HG03097 (cell line): ENCODE measurements around the gene SERPINH1.

Source experiments
- ATAC-seq: cut with Tn5 transposase; IDR thresholded peaks from one replicate; pipeline ENCODE4 v1.9.1; 2021; ENCODE audit not compliant: unreplicated experiment, low FRiP score

The SERPINH1 gene

DNA sequence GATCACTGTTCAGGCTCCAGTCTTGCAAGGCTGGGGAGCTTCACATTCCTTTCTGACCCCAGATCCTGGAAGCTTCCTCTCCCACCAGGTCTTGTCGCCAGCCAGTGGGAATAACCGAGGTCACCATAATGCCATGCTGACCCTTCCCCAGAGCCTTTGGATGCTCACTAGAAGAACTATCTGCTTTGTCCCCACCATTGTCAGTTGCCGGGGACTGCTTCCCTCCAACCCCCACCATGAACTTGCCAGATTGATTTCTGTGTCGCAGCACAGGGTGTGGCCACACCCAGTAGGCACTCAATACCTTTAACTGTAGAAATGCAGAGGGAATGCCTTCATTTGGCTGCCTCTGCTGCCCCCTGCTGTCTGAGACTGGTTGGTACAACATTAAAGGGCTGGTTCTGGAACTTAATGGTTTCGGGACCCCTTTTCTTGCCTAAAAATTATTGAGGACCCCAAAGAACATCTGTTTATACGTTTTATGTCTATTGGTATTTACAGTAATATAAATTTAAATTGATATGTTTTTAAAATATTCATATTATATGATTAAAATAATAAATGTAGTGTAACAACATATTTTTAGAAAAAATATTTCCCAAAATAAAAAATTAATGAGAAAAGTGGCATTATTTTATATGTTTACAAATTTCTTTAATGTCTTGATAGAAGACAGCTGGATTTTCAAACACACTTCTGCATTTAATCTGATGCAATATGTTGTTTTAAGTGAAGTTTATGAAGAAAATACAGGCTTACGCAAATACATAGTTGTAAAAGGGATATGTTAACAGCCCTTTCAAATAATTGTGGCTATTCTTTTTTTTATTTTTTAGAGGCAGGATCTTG lies 29.6 kb upstream of the SERPINH1 start:
- no peak for ATAC-seq

DNA sequence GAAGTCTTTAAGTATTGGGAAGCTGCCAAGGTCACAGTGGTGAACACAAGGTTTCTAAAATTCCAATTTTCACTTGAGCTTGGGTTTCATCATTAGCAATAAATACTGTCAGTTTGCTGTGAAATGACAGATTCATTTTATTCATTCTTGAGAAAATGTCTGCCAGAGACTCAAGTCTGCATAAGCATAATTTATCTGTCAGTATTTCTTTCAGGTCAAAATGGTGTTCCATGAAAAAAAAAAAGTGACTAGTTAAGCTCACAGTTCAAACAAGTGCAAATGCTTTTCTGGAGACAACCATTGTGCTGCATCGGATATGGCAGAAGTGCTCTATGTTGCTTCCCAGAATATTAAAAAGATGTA lies 28.2 kb upstream of the SERPINH1 start:
- ATAC-seq, result no peak

DNA sequence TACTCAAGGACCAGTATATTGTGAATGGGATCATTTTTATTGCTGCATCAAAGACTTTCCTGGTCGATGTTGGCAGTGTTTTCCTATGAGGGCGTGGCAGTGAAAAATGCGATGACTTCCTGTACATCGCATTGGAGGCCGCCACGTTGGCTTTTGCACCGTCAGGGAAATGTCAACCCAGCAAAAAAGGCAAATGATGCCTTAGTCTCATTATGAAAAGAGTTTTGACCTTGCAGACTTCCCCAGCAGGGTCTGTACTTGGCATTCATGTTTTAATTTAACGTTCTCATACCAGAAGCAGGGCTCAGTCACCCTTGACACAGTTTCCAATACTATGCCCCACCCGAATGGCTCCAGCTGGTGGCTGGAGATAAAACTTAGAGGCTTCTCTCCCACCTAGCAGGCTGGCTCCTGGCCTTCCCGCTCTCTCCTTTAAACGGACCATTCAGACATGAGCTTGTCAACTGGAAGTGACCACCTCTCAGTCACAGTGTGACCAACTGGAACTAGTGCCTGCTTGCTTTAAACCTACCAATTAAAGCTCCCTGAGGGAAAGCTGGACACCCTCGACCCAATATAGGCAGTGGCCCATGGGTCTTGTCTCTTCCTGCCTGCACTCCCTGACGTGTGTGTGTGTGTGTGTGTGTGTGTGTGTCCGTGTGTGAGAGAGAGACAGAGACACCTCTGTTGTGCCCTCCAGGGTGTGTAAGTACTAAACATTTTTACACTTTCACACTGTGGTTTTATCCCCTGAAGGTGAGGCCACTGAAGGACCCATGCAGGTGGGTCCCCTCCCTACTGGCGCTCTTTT lies 27.6 kb upstream of the SERPINH1 start:
- ATAC-seq, result no peak

DNA sequence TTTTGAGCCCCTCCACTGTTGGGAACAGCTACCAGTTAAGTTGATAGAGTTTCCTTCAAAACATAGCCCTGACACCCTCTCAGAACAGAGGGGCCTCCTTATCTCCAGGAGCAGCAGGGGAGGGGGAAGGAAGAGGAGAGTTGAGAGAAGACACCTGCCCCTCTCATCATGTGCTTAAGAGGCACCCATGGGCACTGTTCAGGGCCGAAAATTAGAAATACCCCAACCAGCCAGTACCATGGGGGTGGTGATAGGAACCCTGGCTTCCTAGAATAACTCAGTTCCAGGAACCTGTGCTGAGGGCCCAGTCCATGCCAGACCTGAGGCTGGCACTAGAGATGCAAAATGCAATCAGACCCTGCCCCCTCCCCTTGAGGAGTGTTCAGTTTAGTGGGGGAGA lies 27.0 kb upstream of the SERPINH1 start:
- no peak for ATAC-seq

DNA sequence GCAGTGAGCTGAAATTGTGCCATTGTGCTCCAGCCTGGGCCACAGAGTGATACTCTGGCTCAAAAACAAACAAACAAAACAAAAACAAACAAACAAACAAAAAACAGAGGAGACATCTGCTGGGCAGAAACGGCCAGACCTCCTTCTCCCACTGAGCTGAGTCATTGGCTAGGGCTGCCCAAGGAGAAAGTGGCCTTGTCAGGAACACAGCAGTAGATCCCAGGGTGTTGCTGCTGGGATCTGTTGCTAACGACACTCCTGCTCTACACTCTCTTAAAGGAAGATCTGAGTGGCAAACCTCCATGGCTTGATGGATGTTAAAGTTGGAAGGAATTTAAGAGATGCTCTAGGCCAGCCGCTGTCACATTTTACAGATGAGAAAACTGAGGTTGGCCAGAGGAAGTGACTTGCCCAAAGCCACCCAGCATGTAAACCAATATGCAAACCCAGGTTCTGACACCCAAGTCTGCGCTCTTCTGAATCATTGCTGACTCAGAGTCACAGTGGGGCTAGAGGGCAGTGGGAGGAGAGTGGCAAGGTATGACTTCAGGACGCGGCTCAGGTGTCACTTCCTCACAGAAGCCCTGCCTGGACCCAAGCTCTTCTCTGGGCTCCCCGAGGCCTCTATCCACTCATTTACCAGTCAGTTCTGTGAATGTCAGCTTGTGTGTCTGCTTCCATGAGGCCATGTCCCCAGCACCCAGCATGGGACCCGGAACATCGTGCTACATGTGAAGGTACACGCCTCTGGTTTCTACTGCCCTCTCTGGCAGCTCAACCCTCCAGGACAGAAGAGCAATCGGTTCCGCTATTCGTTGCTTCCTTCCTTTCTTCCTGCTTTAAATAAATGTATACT lies 25.0 kb upstream of the SERPINH1 start:
- no peak for ATAC-seq

- ATAC-seq, result no peak
These were observed 24.3 kb upstream of the SERPINH1 start for GRCh38 chr11:75537740-75538139.

DNA sequence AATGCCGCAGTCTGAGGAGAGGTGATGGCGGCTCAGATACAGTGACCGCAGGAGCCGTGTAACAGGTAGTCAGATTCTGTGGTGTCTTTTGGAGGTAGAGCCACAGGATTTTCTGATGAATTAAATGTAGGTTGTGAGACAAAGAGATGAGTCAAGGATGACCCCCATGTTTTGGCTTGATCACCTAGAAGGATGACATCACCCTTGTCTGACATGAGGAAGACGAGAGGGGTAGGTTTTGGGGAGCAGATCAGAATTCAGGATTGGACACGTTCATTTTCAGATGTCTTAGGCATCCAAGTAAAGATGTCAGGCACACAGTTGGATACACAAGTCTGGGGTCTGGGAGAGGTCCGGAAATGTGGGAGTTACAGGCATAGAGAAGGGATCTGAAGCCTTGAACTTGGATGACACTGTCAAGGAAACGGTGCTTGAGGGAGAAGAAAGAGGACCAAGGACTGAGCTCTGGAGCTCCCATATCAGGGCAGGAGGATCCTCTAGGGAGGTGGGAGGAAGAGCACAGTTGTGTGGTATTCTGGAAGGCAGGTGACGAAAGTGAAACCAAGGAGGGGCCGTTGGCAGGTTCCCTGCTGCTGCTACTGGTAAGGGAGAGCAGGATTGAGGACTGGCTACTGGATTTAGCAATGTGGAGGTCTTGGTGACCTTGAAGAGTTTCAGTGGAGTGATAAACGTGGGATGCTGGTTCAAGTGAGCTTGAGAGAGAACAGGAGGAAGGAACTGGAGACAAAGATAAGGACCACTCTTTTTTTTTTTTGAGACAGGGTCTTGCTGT lies 23.7 kb upstream of the SERPINH1 start:
- no peak for ATAC-seq

DNA sequence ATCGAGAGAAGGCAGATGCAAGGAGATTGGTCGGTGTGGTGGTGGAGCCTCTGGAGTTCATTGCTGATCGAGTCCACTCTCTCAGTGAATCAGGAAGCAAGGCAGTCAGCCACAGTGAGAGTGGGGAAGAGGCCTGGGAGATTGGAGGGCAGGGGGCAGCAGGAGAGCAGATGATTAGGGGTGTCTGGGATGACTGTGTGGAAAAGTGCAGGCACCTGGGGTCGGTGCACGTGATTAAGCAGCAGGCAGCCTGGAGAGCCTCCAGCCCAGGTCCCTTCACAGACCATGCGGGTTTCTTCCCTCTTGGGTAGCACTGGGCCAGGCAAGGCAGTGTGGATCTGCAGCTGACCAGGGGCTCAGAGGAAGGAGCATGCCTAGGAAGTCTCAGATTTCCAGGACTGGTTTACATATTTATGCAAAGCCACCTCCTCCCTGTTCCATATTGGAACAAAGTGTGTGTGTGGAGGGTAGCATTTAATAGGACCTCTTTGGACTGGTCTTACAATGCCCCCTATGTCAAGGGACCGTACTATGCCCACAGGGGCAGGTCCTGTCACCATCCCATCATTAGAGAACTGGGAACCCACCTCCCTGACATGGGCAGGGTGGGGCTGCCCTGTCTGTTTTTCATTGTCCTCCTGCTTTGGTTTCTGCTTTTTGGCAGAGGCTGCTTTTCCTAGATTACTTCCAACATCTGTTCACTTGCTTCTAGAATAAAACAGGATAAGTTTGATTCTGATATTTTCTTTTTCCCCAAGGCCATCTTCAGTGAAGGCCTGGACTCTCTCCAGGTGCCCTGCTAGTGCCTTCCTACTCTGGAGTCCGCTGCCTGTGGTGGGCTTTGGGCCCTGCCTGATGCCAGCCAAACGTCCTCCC lies 22.4 kb upstream of the SERPINH1 start:
- no peak for ATAC-seq

DNA sequence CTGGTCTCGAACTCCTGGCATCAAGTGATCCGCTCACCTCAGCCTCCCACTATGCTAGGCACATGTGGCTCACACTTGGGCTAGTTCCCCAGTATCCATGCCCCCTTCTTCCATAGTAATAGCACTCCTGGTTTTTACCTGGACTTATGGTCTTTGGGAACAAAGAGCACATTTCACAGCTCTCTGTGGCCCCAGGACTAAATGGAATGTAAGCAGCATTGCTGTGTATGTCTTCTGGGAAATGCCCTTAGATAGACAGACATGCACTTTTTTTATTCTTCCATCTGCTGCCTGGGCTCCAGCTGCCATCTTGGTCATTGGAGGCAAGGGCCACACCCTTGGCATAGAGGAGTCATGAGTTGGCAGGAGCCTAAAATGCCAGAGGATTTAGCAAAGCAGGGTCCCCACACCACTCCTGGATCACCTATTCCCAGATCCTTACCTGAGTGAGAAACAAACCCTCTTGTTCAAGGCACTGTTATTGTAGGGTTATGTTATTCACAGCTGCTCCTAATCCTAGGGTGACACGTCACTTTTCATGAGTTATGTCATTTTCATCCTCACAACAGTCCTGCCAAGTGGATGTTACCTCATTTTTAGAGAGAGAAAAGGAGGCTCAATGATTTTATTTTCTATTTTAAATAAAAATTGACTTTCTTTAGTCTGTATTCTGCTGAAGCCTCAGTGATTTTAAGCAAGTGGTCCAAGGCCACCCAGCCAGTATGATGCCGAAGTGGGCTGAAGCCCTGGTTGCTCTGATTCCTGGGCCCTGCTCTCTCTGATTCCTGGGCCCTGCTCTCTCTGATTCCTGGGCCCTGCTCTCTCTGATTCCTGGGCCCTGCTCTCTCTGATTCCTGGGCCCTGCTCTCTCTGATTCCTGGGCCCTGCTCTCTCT lies 20.6 kb upstream of the SERPINH1 start:
- no peak for ATAC-seq

DNA sequence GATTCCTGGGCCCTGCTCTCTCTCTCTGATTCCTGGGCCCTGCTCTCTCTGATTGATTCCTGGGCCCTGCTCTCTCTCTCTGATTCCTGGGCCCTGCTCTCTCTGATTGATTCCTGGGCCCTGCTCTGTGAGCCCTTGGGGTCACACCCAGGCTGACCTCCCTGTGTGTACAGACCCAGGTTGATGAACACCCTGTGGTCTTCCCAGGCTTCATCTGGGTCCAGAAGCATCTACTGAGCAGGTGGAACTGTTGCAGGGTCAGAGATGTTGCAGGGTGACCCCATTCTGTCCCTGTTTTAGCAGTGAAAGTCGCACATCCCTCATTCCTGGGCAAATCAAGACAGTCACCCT lies 20.0 kb upstream of the SERPINH1 start:
- no peak for ATAC-seq

DNA sequence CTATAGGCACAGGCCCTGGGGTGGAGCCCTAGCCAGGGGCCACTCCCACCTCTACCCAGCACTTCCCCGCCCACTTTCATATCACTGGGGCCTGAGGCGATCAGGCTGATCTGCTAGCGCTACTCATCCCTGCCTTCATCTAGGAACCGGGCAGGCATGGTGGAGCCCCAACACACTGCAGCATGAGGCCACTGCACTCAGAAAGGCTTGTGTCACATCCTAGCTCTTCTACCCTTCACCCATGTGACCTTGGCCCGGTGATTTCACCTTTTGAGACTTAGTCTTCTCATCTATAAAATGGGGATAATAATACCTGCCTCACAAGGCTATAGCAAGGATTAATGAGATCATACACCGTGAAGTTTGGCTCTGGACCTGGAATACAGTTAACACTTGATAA lies 18.2 kb upstream of the SERPINH1 start:
- no peak for ATAC-seq

GRCh38 chr11:75547177-75547576 lies 14.9 kb upstream of the SERPINH1 start:
- ATAC-seq, result no peak

GRCh38 chr11:75547617-75548058 lies 14.4 kb upstream of the SERPINH1 start:
- ATAC-seq, result no peak

DNA sequence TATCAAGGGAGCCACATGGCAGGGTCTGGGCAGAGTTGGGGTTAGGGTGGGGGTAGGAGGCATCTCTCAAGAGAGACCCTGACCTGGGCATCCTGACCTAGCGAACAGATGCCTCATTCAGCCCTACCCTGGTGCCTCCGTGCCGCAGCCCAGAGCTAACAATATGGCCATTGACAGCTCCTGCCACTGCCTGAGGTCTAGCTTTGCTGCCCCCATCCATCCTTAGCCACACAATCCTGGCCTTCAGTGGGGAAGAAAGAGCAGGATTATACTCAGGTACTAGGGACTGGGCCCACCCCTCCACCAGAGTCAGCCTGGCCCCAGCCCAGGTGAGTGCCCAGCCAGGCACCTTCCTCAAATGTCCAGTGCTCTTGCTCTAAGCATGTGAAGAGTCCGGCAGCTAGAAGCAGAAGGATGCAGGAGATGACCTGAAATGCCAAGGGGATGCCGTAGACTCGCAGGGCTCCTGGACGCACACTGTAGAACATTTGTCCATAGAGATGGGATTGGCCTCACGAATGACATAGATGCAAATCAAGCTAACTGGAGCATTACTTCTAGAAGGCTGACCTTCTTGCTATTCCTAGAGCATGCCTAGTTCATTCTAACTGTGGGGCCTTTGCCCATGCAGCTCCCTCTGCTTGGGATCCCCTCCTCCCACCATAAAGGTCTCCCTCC lies 13.3 kb upstream of the SERPINH1 start:
- no peak for ATAC-seq

DNA sequence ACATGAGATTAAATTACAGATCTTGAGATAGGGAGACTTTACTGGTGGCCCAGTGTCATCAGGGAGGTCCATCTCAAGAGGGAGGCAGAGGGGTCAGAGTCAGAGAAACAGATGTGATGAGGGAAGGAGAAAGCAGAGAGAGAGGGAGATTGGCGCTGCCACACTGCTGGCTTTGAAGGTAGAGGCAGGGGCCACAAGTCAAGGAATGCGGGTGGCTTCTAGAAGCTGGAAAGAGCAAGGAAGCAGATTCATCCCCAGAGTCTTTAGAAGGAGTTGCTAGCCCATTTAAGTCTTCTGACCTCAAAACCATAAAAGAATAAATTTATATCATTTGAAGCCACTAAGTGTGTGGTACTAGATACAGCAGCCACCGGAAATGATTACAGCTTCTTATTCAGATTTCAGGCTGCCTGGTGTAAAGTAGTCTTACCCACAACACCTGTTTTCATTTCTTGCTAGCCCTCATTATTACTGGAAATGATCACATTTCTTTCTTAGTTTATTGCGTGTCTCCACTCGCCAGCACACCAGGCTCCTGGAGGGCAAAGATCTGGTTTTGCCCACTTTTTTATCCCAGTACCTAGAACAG lies 12.6 kb upstream of the SERPINH1 start:
- ATAC-seq, result no peak

GRCh38 chr11:75553182-75553581 lies 8.9 kb upstream of the SERPINH1 start:
- ATAC-seq, result no peak

DNA sequence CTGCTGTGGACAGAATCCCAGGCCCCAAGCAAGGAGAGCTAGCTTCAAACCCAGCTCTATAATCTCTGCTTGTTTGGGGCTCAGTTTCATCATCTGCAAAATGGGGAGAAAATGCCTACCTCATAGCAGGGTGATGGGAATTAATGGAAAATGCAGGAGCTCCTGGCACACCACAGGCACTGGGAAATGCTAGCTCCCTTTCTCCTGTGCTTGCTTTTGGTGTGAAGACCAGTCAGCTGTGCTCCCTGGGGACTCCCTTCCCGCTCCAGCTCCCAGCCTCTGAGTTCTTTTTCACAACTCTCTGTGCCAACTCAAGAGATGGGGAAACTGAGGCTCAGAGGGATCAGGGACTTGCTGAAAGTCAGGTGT lies 8.2 kb upstream of the SERPINH1 start:
- no peak for ATAC-seq
